GM12875 (cell line): ENCODE results near the gene BHLHA15.

Source experiments
- H3K4me3 ChIP-seq: one replicate; pipeline ENCODE4 v1.5.1; 2011; ENCODE audit warnings: low read depth, low read length, control low read depth
- CTCF ChIP-seq: IDR thresholded peaks from 2 replicates; pipeline ENCODE4 v1.5.1; 2011; ENCODE audit warnings: low read depth, mild to moderate bottlenecking, control low read depth, inconsistent platforms, low read length, moderate library complexity, borderline replicate concordance; ENCODE audit not compliant: insufficient read depth

The BHLHA15 gene

GRCh38 chr7:98211676-98212531 is 665 bp downstream of the BHLHA15 start:
- TF ChIP-seq CTCF = no peak
- no peak overlapping the region for H3K4me3 ChIP-seq

- no peak overlapping the region for H3K4me3 ChIP-seq
- no peak for TF ChIP-seq CTCF
These were observed 1.3 kb downstream of the BHLHA15 start for GRCh38 chr7:98212532-98213041.

GRCh38 chr7:98213296-98213887 is 2.2 kb downstream of the BHLHA15 start:
- no peak for TF ChIP-seq CTCF
- no peak overlapping the region for H3K4me3 ChIP-seq

- no peak overlapping the region for H3K4me3 ChIP-seq
- no peak for TF ChIP-seq CTCF
These were observed 2.9 kb downstream of the BHLHA15 start for GRCh38 chr7:98213888-98214810.

GRCh38 chr7:98214811-98215321 is 3.6 kb downstream of the BHLHA15 start:
- TF ChIP-seq CTCF = no peak
- no peak overlapping the region for H3K4me3 ChIP-seq

- no peak overlapping the region for H3K4me3 ChIP-seq
- no peak for TF ChIP-seq CTCF
These were observed 4.6 kb downstream of the BHLHA15 start for GRCh38 chr7:98215561-98216495.
